H9 (cell line): ENCODE results near the gene KCNH1. TPM values are rescaled to one million over a fixed set of nuclear protein-coding genes. Genes with fewer than 3 reads are reported as not detected.

ENCODE experiments used
- DNase-seq: peaks from one replicate; pipeline ENCODE4 v3.0.0-alpha.2; 2017
- H2AFZ ChIP-seq: one replicate; pipeline ENCODE4 v1.6.1; 2013; ENCODE audit warnings: mild to moderate bottlenecking, low read length, control low read depth, moderate library complexity
- H2AK5ac ChIP-seq: 2 replicates; pipeline ENCODE4 v1.6.1; 2013; ENCODE audit warnings: low read length, control low read depth, mixed read lengths; ENCODE audit not compliant: insufficient read length
- H2BK120ac ChIP-seq: one replicate; pipeline ENCODE4 v1.6.1; 2013; ENCODE audit warnings: low read depth, mild to moderate bottlenecking, low read length, control low read depth, inconsistent platforms; ENCODE audit not compliant: poor library complexity, severe bottlenecking
- H2BK12ac ChIP-seq: 2 replicates; pipeline ENCODE4 v1.6.1; 2013; ENCODE audit warnings: low read length, control low read depth, mixed read lengths, low read depth; ENCODE audit not compliant: insufficient read length
- H2BK15ac ChIP-seq: 2 replicates; pipeline ENCODE4 v1.6.1; 2013; ENCODE audit warnings: low read depth, low read length, control low read depth
- H2BK20ac ChIP-seq: one replicate; pipeline ENCODE4 v1.6.1; 2013; ENCODE audit warnings: low read depth, mild to moderate bottlenecking, low read length, control low read depth, inconsistent platforms; ENCODE audit not compliant: poor library complexity, severe bottlenecking
- H2BK5ac ChIP-seq: 2 replicates; pipeline ENCODE4 v1.6.1; 2013; ENCODE audit warnings: low read length, control low read depth, mixed read lengths; ENCODE audit not compliant: insufficient read length
- H3K14ac ChIP-seq: 2 replicates; pipeline ENCODE4 v1.6.1; 2013; ENCODE audit warnings: low read length, control low read depth; ENCODE audit not compliant: insufficient read depth
- H3K18ac ChIP-seq: 2 replicates; pipeline ENCODE4 v1.6.1; 2013; ENCODE audit warnings: low read depth, mild to moderate bottlenecking, mixed read lengths, low read length, control low read depth; ENCODE audit not compliant: insufficient read length
- H3K23ac ChIP-seq: 2 replicates; pipeline ENCODE4 v1.6.1; 2013; ENCODE audit warnings: low read length, control low read depth, mixed read lengths, low read depth; ENCODE audit not compliant: insufficient read length
- H3K23me2 ChIP-seq: 2 replicates; pipeline ENCODE4 v1.6.1; 2013; ENCODE audit warnings: low read depth, mild to moderate bottlenecking, mixed read lengths, low read length, control low read depth; ENCODE audit not compliant: insufficient read length, poor library complexity, severe bottlenecking
- H3K27ac ChIP-seq: 2 replicates; pipeline ENCODE4 v1.5.1; 2013; ENCODE audit warnings: low read length, control low read depth, mixed read lengths, low read depth; ENCODE audit not compliant: insufficient read length
- H3K27me3 ChIP-seq: 2 replicates; pipeline ENCODE4 v1.6.1; 2013; ENCODE audit warnings: low read length, control low read depth, inconsistent platforms; ENCODE audit not compliant: insufficient read depth
- H3K4ac ChIP-seq: 2 replicates; pipeline ENCODE4 v1.6.1; 2013; ENCODE audit warnings: low read depth, mild to moderate bottlenecking, control low read depth, inconsistent platforms, low read length, moderate library complexity
- H3K4me1 ChIP-seq: 2 replicates; pipeline ENCODE4 v1.6.1; 2013; ENCODE audit warnings: low read length, control low read depth, inconsistent platforms; ENCODE audit not compliant: insufficient read depth
- H3K4me2 ChIP-seq: 2 replicates; pipeline ENCODE4 v1.6.1; 2013; ENCODE audit warnings: low read length, control low read depth, mixed read lengths; ENCODE audit not compliant: insufficient read length, insufficient read depth
- H3K56ac ChIP-seq: 2 replicates; pipeline ENCODE4 v1.6.1; 2013; ENCODE audit warnings: low read depth, mild to moderate bottlenecking, mixed read lengths, low read length, control low read depth; ENCODE audit not compliant: insufficient read length
- H3K79me1 ChIP-seq: 2 replicates; pipeline ENCODE4 v1.6.1; 2013; ENCODE audit warnings: low read depth, mild to moderate bottlenecking, moderate library complexity, low read length, control low read depth, inconsistent platforms; ENCODE audit not compliant: insufficient read depth, poor library complexity, severe bottlenecking
- H3K79me2 ChIP-seq: 2 replicates; pipeline ENCODE4 v1.6.1; 2013; ENCODE audit warnings: low read length, control low read depth, inconsistent platforms; ENCODE audit not compliant: insufficient read depth
- H3K9ac ChIP-seq: 2 replicates; pipeline ENCODE4 v1.6.1; 2013; ENCODE audit warnings: low read length, control low read depth, mixed read lengths; ENCODE audit not compliant: insufficient read length; ENCODE audit errors: extremely low read depth
- H3K9me3 ChIP-seq: one replicate; pipeline ENCODE4 v1.6.1; 2013; ENCODE audit warnings: low read depth, low read length, inconsistent platforms; ENCODE audit not compliant: control insufficient read depth
- H3T11ph ChIP-seq: one replicate; pipeline ENCODE4 v1.6.1; 2013; ENCODE audit warnings: mild to moderate bottlenecking, low read length, control low read depth, inconsistent platforms
- H4K20me1 ChIP-seq: one replicate; pipeline ENCODE4 v1.6.1; 2013; ENCODE audit not compliant: control insufficient read depth, insufficient read length, insufficient read depth
- H4K5ac ChIP-seq: 2 replicates; pipeline ENCODE4 v1.6.1; 2013; ENCODE audit warnings: low read depth, mild to moderate bottlenecking, mixed read lengths, low read length, control low read depth; ENCODE audit not compliant: insufficient read length
- H4K8ac ChIP-seq: replicated peaks from 2 replicates; pipeline ENCODE4 v1.6.1; 2013; ENCODE audit warnings: low read length, control low read depth, mixed read lengths, low read depth; ENCODE audit not compliant: insufficient read length
- H4K91ac ChIP-seq: 2 replicates; pipeline ENCODE4 v1.6.1; 2013; ENCODE audit warnings: low read depth, mild to moderate bottlenecking, moderate library complexity, mixed read lengths, low read length, control low read depth; ENCODE audit not compliant: insufficient read length
- H3K27ac Mint-ChIP-seq, 3 experiments: 2 replicates in 2 of 3; 3 replicates in 1 of 3; pipeline ENCODE4 v1.8.0; 2020 to 2021; ENCODE audit warnings: mixed read lengths in 3 of 3, mild to moderate bottlenecking in 1 of 3, moderate library complexity in 1 of 3
- H3K27me3 Mint-ChIP-seq: 2 replicates; pipeline ENCODE4 v1.8.0; 2021; ENCODE audit warnings: low read depth, mild to moderate bottlenecking, moderate library complexity, mixed read lengths
- H3K36me3 Mint-ChIP-seq, 3 experiments: 2 replicates in 2 of 3; 3 replicates in 1 of 3; pipeline ENCODE4 v1.8.0; 2020 to 2021; ENCODE audit warnings: low read depth in 3 of 3, mixed read lengths in 3 of 3; ENCODE audit not compliant: insufficient read depth in 1 of 3
- H3K4me1 Mint-ChIP-seq, 2 experiments: 2 replicates each; pipeline ENCODE4 v1.8.0; 2020; ENCODE audit warnings: mixed read lengths in 2 of 2
- H3K4me3 Mint-ChIP-seq, 2 experiments: 2 replicates in 1 of 2; 3 replicates in 1 of 2; pipeline ENCODE4 v1.8.0; 2020 to 2021; ENCODE audit warnings: mild to moderate bottlenecking in 2 of 2, mixed read lengths in 2 of 2, moderate library complexity in 1 of 2
- H3K9me3 Mint-ChIP-seq, 2 experiments: 2 replicates in 1 of 2; 3 replicates in 1 of 2; pipeline ENCODE4 v1.8.0; 2020; ENCODE audit warnings: mild to moderate bottlenecking in 2 of 2, mixed read lengths in 2 of 2, moderate library complexity in 1 of 2
- WGBS: extraction: QIAGEN DNeasy Blood & Tissue Kit; methylation state at CpG from one replicate; pipeline ENCODE4 v1.1.7; 2013; ENCODE audit warnings: missing lambda C conversion rate, low lambda C conversion rate, mixed read lengths; ENCODE audit not compliant: insufficient read length; ENCODE audit errors: extremely low coverage; 5-methylcytosine and 5-hydroxymethylcytosine counted together
- total RNA-seq: library from RNA; stranded (reverse); gene quantifications from 2 replicates; pipeline ENCODE4 v1.2.1, GENCODE V29; 2021
- TF ChIP-seq, protein P1 (sequence below): fragments of 200-600 bp; sonication (generic); conservative IDR thresholded peaks from 3 replicates; pipeline ENCODE4 v1.8.0; 2021; ENCODE audit warnings: antibody characterized with exemption, mild to moderate bottlenecking

Gene KCNH1
- total RNA-seq, 1 experiment from 2014 or later: 0.11 TPM

DNA sequence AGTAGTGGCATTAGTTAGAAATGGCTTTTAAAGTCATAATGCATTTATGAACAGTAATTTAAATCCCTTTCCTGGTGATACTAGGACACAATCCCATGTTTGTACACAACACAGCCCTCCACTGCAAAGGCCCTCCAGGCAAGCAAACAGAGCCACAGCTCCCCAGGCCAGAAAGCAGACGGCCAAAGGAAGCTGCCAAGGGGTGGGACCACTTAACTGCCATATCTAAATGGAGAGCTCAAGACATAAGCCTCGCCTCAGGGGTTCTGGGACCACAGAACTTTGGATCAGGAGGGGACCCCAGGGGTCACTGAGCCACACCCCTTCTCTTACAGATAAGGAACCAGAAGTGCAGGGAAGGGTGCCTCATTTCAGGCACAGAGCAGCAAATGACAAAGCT, 189.7 kb downstream of the KCNH1 start:
- Histone ChIP-seq H2BK12ac (no peak overlapping the region), H2BK5ac (no peak overlapping the region), H4K5ac (no peak overlapping the region), H2BK120ac (no peak overlapping the region), H4K8ac (no peak overlapping the region), H3K9ac (no peak overlapping the region), H3K4me2 (no peak overlapping the region), H3K18ac (no peak overlapping the region), H3K79me1 (no peaks in the 10 kb centered on the region), H3K23me2 (no peaks in the 10 kb centered on the region), H3K56ac (no peak overlapping the region), H4K20me1 (no peaks in the 10 kb centered on the region), H3K27me3 (no peaks in the 10 kb centered on the region), H2AK5ac (no peak overlapping the region), H3K79me2 (no peaks in the 10 kb centered on the region), H3K27ac (no peak overlapping the region), H3K9me3 (no peaks in the 10 kb centered on the region), H3K14ac (no peak overlapping the region), H3K4ac (no peak overlapping the region), H3T11ph (no peak overlapping the region), H3K4me1 (no peaks in the 10 kb centered on the region), H2BK15ac (no peak overlapping the region), H2AFZ (no peak overlapping the region), H3K23ac (no peak overlapping the region), H4K91ac (no peak overlapping the region), H2BK20ac (no peak overlapping the region)
- no peaks in the 10 kb centered on the region for H3K9me3 Mint-ChIP-seq
- no peak overlapping the region for H3K4me3 Mint-ChIP-seq
- no peak for DNase-seq
- no peaks in the 10 kb centered on the region for H3K36me3 Mint-ChIP-seq
- no peaks in the 10 kb centered on the region for H3K27me3 Mint-ChIP-seq
- WGBS: no CpG with 5 or more reads among the region's 2 CpGs
- H3K4me1 Mint-ChIP-seq: no peaks in the 10 kb centered on the region
- TF ChIP-seq, protein P1, sequence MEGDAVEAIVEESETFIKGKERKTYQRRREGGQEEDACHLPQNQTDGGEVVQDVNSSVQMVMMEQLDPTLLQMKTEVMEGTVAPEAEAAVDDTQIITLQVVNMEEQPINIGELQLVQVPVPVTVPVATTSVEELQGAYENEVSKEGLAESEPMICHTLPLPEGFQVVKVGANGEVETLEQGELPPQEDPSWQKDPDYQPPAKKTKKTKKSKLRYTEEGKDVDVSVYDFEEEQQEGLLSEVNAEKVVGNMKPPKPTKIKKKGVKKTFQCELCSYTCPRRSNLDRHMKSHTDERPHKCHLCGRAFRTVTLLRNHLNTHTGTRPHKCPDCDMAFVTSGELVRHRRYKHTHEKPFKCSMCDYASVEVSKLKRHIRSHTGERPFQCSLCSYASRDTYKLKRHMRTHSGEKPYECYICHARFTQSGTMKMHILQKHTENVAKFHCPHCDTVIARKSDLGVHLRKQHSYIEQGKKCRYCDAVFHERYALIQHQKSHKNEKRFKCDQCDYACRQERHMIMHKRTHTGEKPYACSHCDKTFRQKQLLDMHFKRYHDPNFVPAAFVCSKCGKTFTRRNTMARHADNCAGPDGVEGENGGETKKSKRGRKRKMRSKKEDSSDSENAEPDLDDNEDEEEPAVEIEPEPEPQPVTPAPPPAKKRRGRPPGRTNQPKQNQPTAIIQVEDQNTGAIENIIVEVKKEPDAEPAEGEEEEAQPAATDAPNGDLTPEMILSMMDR: no peak
- no peak overlapping the region for H3K27ac Mint-ChIP-seq
